PC-3 (cell line): ENCODE results near the gene BMF. TPM values are rescaled to one million over a fixed set of nuclear protein-coding genes. Genes with fewer than 3 reads are reported as not detected.

Experiments used
- ATAC-seq: fragments of 200-7000 bp; cut with Tn5 transposase; 2 replicates; pipeline ENCODE4 v1.9.1; 2020; ENCODE audit warnings: mild to moderate bottlenecking, moderate library complexity
- BruUV-seq: library from RNA; stranded (reverse); fragments of 400-500 nt; replicated peaks from 2 replicates; lab custom pipeline; 2021; lab: Mats Ljungman, UMichigan
- CTCF ChIA-PET: fragments of 300-600 bp; sonication (Branson Sonifier 250); formaldehyde crosslinking; loops from one replicate; lab custom pipeline; 2022; ENCODE audit warnings: antibody characterized with exemption; lab: Charles Lee
- POLR2A ChIA-PET: fragments of 300-600 bp; sonication (Branson Sonifier 250); formaldehyde crosslinking; loops from one replicate; lab custom pipeline; 2022; ENCODE audit warnings: antibody characterized with exemption; ENCODE audit not compliant: unreplicated experiment; lab: Charles Lee
- DNase-seq: peaks from one replicate; pipeline ENCODE4 v3.0.0-alpha.2; 2015
- H2AFZ ChIP-seq: fragments of 300-600 bp; sonication (generic); 2 replicates; pipeline ENCODE4 v1.6.0; 2016; ENCODE audit warnings: antibody characterized with exemption, low read length
- H3F3A ChIP-seq: fragments of 300-600 bp; sonication (generic); one replicate; pipeline ENCODE4 v1.6.0; 2017; ENCODE audit warnings: antibody characterized with exemption, low read length, control low read depth, mild to moderate bottlenecking; ENCODE audit not compliant: unreplicated experiment
- H3K27ac ChIP-seq: fragments of 300-600 bp; sonication (generic); 2 replicates; pipeline ENCODE4 v1.5.1; 2016; ENCODE audit warnings: mild to moderate bottlenecking, low read length
- H3K27me3 ChIP-seq: fragments of 300-600 bp; sonication (generic); 2 replicates; pipeline ENCODE4 v1.6.1; 2016; ENCODE audit warnings: low read length, mixed read lengths
- H3K36me3 ChIP-seq: fragments of 300-600 bp; sonication (generic); 2 replicates; pipeline ENCODE4 v1.6.1; 2016; ENCODE audit warnings: low read depth, mixed run types, low read length, mixed read lengths
- H3K4me1 ChIP-seq: fragments of 300-600 bp; sonication (generic); 2 replicates; pipeline ENCODE4 v1.5.1; 2016; ENCODE audit warnings: low read length; ENCODE audit not compliant: insufficient read depth
- H3K4me2 ChIP-seq: fragments of 300-600 bp; sonication (generic); 2 replicates; pipeline ENCODE4 v1.6.0; 2016; ENCODE audit warnings: low read length
- H3K4me3 ChIP-seq: fragments of 300-600 bp; sonication (generic); 2 replicates; pipeline ENCODE4 v1.5.1; 2016; ENCODE audit warnings: mild to moderate bottlenecking, low read length, mixed read lengths
- H3K79me2 ChIP-seq: fragments of 300-600 bp; sonication (generic); 2 replicates; pipeline ENCODE4 v1.6.1; 2017; ENCODE audit warnings: low read length, mixed read lengths
- H3K9ac ChIP-seq: fragments of 300-600 bp; sonication (generic); 2 replicates; pipeline ENCODE4 v1.6.0; 2016; ENCODE audit warnings: mild to moderate bottlenecking, low read length
- H3K9me2 ChIP-seq: fragments of 300-600 bp; sonication (generic); replicated peaks from 2 replicates; pipeline ENCODE4 v1.6.1; 2016; ENCODE audit warnings: mixed run types, low read length, mixed read lengths
- H3K9me3 ChIP-seq: fragments of 300-600 bp; sonication (generic); 2 replicates; pipeline ENCODE4 v1.6.1; 2016; ENCODE audit warnings: low read length, mixed read lengths
- H4K20me1 ChIP-seq: fragments of 300-600 bp; sonication (generic); 2 replicates; pipeline ENCODE4 v1.6.1; 2016; ENCODE audit warnings: low read length, mixed read lengths
- CTCF ChIP-seq: fragments of 300-600 bp; sonication (generic); conservative IDR thresholded peaks from 2 replicates; pipeline ENCODE4 v1.5.1; 2017; ENCODE audit warnings: antibody characterized with exemption, low read depth, mild to moderate bottlenecking, low read length
- EZH2 ChIP-seq: fragments of 300-600 bp; sonication (generic); IDR thresholded peaks from one replicate; pipeline ENCODE4 v1.6.1; 2017; ENCODE audit warnings: antibody characterized with exemption, mild to moderate bottlenecking, low read length; ENCODE audit not compliant: unreplicated experiment
- EZH2phosphoT487 ChIP-seq: fragments of 300-600 bp; sonication (generic); IDR thresholded peaks from 2 replicates; pipeline ENCODE4 v1.6.1; 2018; ENCODE audit warnings: mild to moderate bottlenecking, antibody characterized with exemption, low read length, borderline replicate concordance
- intact Hi-C: fragments of 100-400 bp; cut with micrococcal nuclease; formaldehyde crosslinking; loops from 2 replicates; pipeline ENCODE4 v1.9.0; 2023
- total RNA-seq: library from RNA; depleted of rRNA; stranded (reverse); fragments of >200 nt; gene quantifications from 2 replicates; pipeline ENCODE4 v1.2.3, GENCODE V29; 2014

Gene BMF
- total RNA-seq, 1 experiment from 2014 or later = 0.95 TPM

GRCh38 chr15:40063563-40064011 lies 45.1 kb downstream of the BMF start:
- peak overlapping the region; percentile 91 for H3K27ac ChIP-seq
- BruUV-seq = no TSS peak
- POLR2A ChIA-PET = no interaction called here

GRCh38 chr15:40062816-40063562 lies 45.7 kb downstream of the BMF start:
- Histone ChIP-seq H3K27ac (peak overlapping the region; percentile 91), H3K27me3 (no peaks in the 10 kb centered on the region), H3F3A (no peaks in the 10 kb centered on the region), H2AFZ (no peak overlapping the region; the same call in 1 of the 2 replicates), H3K4me3 (no peak overlapping the region), H3K9me3 (no peaks in the 10 kb centered on the region), H3K4me1 (peaks cover 46% of the 10 kb centered on the region), H3K4me2 (peak overlapping the region; percentile 54), H4K20me1 (no peaks in the 10 kb centered on the region), H3K9me2 (no peaks in the 10 kb centered on the region), H3K9ac (peak overlapping the region; percentile 53), H3K79me2 (no peaks in the 10 kb centered on the region), H3K36me3 (no peaks in the 10 kb centered on the region)
- no peak for TF ChIP-seq CTCF
- intact Hi-C loops = no loop called here
- ChIA-PET POLR2A (no interaction called here), CTCF (interaction anchor here (0.6 kb wide), 1 partner anchor 75 kb away, joined by 3 read pairs; no protein-coding TSS in a partner anchor)
- no TSS peak for BruUV-seq
- DNase-seq (no peak), ATAC-seq (no peak)

More at GRCh38 chr15:40063563-40064011, 45.1 kb downstream of the BMF start:
- Histone ChIP-seq H3K9me2 (no peaks in the 10 kb centered on the region), H3K9me3 (no peaks in the 10 kb centered on the region), H2AFZ (no peak overlapping the region; the same call in 1 of the 2 replicates), H3K4me2 (peak overlapping the region; percentile 54), H3K79me2 (no peaks in the 10 kb centered on the region), H3K4me1 (peaks cover 50% of the 10 kb centered on the region), H3K4me3 (no peak overlapping the region), H4K20me1 (no peaks in the 10 kb centered on the region), H3K36me3 (no peaks in the 10 kb centered on the region), H3K9ac (peak overlapping the region; percentile 53), H3F3A (no peaks in the 10 kb centered on the region), H3K27me3 (no peaks in the 10 kb centered on the region)
- intact Hi-C loops = no loop called here
- TF ChIP-seq EZH2phosphoT487 (no peak), CTCF (no peak), EZH2 (no peak)
- CTCF ChIA-PET = no interaction called here
- DNase-seq = peak; percentile 95
- ATAC-seq = peak; percentile 82

GRCh38 chr15:40061212-40061901 lies 47.3 kb downstream of the BMF start:
- TF ChIP-seq CTCF (no peak), EZH2phosphoT487 (no peak), EZH2 (no peak)
- no TSS peak for BruUV-seq
- intact Hi-C loops = no loop called here

More at GRCh38 chr15:40061212-40061901, 47.3 kb downstream of the BMF start:
- Histone ChIP-seq H3K27me3 (no peaks in the 10 kb centered on the region), H2AFZ (no peak overlapping the region), H3K27ac (no peak overlapping the region), H3F3A (no peaks in the 10 kb centered on the region), H3K4me3 (no peak overlapping the region), H3K79me2 (no peaks in the 10 kb centered on the region), H3K9me2 (no peaks in the 10 kb centered on the region), H3K4me1 (peaks cover 36% of the 10 kb centered on the region), H3K9me3 (no peaks in the 10 kb centered on the region), H3K9ac (no peak overlapping the region), H3K4me2 (no peak overlapping the region), H4K20me1 (no peaks in the 10 kb centered on the region), H3K36me3 (no peaks in the 10 kb centered on the region)
- DNase-seq = no peak
- ATAC-seq = no peak
- ChIA-PET POLR2A (no interaction called here), CTCF (no interaction called here)
